Psoas muscle (tissue), 8 donors: ENCODE results near the gene ASPN. TPM values are rescaled to one million over a fixed set of nuclear protein-coding genes. Genes with fewer than 3 reads are reported as not detected.

Experiments used
- ATAC-seq, 4 donors: fragments of 200-7000 bp; cut with Tn5 transposase; one replicate each; pipeline ENCODE4 v1.9.1; 2020; ENCODE audit warnings: moderate library complexity in 3 of 4, mild to moderate bottlenecking in 2 of 4
- DNase-seq, 2 donors: peaks; one replicate each; pipeline ENCODE4 v3.0.0-alpha.2; 2020
- H3K27ac ChIP-seq: fragments of 200-600 bp; one replicate; pipeline ENCODE4 v1.8.0; 2022
- H3K27me3 ChIP-seq, 3 donors: fragments of 200-600 bp in 1 of 3; one replicate each; pipeline versions ENCODE4 v1.6.1 to v1.8.0; 2013 to 2022; ENCODE audit warnings: low read length in 2 of 3, mild to moderate bottlenecking in 2 of 3, moderate library complexity in 1 of 3; ENCODE audit not compliant: insufficient read depth in 3 of 3
- H3K36me3 ChIP-seq, 2 donors: fragments of 200-600 bp in 1 of 2; one replicate each; pipeline versions ENCODE4 v1.6.1 to v1.8.0; 2013 to 2022; ENCODE audit warnings: low read depth in 1 of 2, mild to moderate bottlenecking in 1 of 2, moderate library complexity in 1 of 2; ENCODE audit not compliant: insufficient read depth in 1 of 2
- H3K4me1 ChIP-seq: fragments of 200-600 bp; one replicate; pipeline ENCODE4 v1.8.0; 2022
- H3K4me3 ChIP-seq: fragments of 200-600 bp; one replicate; pipeline ENCODE4 v1.8.0; 2022; ENCODE audit warnings: mild to moderate bottlenecking
- H3K9me3 ChIP-seq: fragments of 200-600 bp; one replicate; pipeline ENCODE4 v1.8.0; 2022
- CTCF ChIP-seq: fragments of 200-600 bp; IDR thresholded peaks from one replicate; pipeline ENCODE4 v1.8.0; 2022; ENCODE audit warnings: antibody characterized with exemption
- WGBS, 3 donors: extraction: QIAGEN DNeasy Blood & Tissue Kit; methylation state at CpG; one replicate each; pipeline versions ENCODE4 v1.1.6 to v1.1.7; 2013; 5-methylcytosine and 5-hydroxymethylcytosine counted together
- intact Hi-C, 2 donors: fragments of 100-400 bp; cut with DNase I; formaldehyde crosslinking; loops; one replicate each; pipeline versions ENCODE4 v1.11.0 to v1.14.2; 2022
- polyA plus RNA-seq, 3 donors: library from polyadenylated mRNA; stranded (reverse); fragments of 200-250 nt; gene quantifications; one replicate each; pipeline ENCODE4 v1.2.3, GENCODE V29; 2013
- total RNA-seq, 4 donors: library from RNA; stranded (reverse); fragmentation: NEBNext Ultra II Directional in 2 of 4; extraction: Animal tissue kit (Norgen Biotek cat#: 25700) in 2 of 4; gene quantifications; one replicate each; pipeline versions ENCODE4 v1.2.1 to v1.2.4, GENCODE V29; 2021 to 2023
- donor health status: healthy with polysubstance abuse.
- donor health status: DM: no; HTN: no; CAD: no; lungs with moderate emphysema.
- donor health status: Bipolar disorder and iron deficiency.
- donor health status: healthy.
- donor health status: DM: yes; HTN: yes; CAD: no.
- donor health status: DM: no; HTN: no; CAD: no.
- donor health status: DM: no; HTN: no; CAD: no.
- donor health status: DM: yes; HTN: yes; CAD: no.

ASPN gene
- total and polyA plus RNA-seq, 7 donors = 0.52 to 5.7 (median 1.2) TPM

GRCh38 chr9:92501671-92502393 is 19.5 kb upstream of the ASPN start:
- Histone ChIP-seq H3K4me1 (peaks cover 12% of the 10 kb centered on the region), H3K27me3 (no peaks in the 10 kb centered on the region), H3K27ac (peak overlapping the region; percentile 44), H3K36me3 (no peaks in the 10 kb centered on the region), H3K9me3 (no peaks in the 10 kb centered on the region), H3K4me3 (no peak overlapping the region)
- WGBS, 3 donors = 48 to 52% (median 51%) methylated on average over 5 of the region's 5 CpGs
- TF ChIP-seq CTCF = peak; percentile 44
- DNase-seq (peak; percentile 54 to 69), ATAC-seq (peak; percentile 83 to 91 (median 90))
- intact Hi-C loops = no loop called here

- DNase-seq (no peak), ATAC-seq (no peak)
- no peak for TF ChIP-seq CTCF
- WGBS, 3 donors = 95 to 100% (median 98%) methylated on average over 5 of the region's 5 CpGs
- Histone ChIP-seq H3K4me3 (no peak overlapping the region), H3K36me3 (no peaks in the 10 kb centered on the region), H3K27ac (no peak overlapping the region), H3K4me1 (peaks cover 12% of the 10 kb centered on the region), H3K9me3 (no peaks in the 10 kb centered on the region), H3K27me3 (no peaks in the 10 kb centered on the region)
- intact Hi-C loops = no loop called here
Observed at GRCh38 chr9:92500725-92501124, 18.4 kb upstream of the ASPN start.

- Histone ChIP-seq H3K27me3 (no peaks in the 10 kb centered on the region), H3K4me3 (no peak overlapping the region), H3K36me3 (no peaks in the 10 kb centered on the region), H3K27ac (no peak overlapping the region), H3K4me1 (peaks cover 12% of the 10 kb centered on the region), H3K9me3 (no peaks in the 10 kb centered on the region)
- no peak for ATAC-seq
- WGBS, 3 donors = 38 to 80% (median 59%) methylated on average over 2 of the region's 2 CpGs
- DNase-seq = no peak
- TF ChIP-seq CTCF = no peak
- intact Hi-C loops = no loop called here
Observed at GRCh38 chr9:92499701-92500100, 17.4 kb upstream of the ASPN start.

DNA sequence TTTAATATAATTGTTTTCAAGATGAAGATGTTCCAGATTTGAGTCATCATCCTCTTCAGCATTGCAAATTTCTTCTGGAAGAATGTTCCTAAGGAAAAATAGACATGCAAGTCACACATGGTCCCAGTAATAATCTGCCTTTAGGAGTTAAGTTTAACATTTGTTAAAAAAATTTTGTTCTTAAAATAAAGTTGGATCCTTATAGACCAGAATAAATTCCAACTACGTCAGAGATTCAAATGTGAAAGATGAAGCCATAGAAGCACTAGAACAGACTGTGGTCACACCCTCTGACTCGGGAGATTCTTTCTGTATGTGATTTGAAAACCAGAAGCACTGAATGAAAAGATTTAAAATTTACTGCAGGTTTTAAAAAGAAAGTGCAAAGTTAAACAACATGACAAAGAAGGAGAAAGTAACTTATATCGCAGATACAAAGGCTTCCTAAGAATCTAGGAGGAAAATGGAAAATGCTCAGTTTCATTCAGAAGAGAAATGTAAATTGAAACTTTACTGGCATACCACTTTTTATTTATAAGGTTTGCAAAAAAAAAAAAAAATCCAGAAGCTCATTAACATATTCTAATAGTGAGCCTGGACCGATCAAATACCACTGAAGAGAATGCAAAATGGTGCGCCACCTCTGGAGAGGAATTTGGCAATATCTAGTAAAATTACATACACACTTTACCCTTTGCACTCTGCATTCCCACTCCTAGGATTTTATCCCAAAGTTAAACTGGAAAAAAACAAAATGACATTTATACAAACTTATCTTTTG is 14.3 kb upstream of the ASPN start:
- H3K4me1 ChIP-seq = peaks cover 4% of the 10 kb centered on the region
- H3K9me3 ChIP-seq = no peaks in the 10 kb centered on the region
- ATAC-seq (no peak), DNase-seq (no peak)
- H3K4me3 ChIP-seq = no peak overlapping the region
- TF ChIP-seq CTCF = no peak
- H3K27me3 ChIP-seq = no peaks in the 10 kb centered on the region
- 76 to 79% (median 76%) methylated on average over 5 of the region's 5 CpGs for WGBS, 3 donors
- no peaks in the 10 kb centered on the region for H3K36me3 ChIP-seq
- intact Hi-C loops = no loop called here
- H3K27ac ChIP-seq = no peak overlapping the region
